Ovary (tissue), 9 donors: ENCODE data around the gene ENGASE. TPM values are rescaled to one million over a fixed set of nuclear protein-coding genes. Genes with fewer than 3 reads are reported as not detected.
A peak's percentile ranks its signal among the peaks of the same experiment; 100 is the strongest.

Source experiments
- DNase-seq, 5 donors: peaks; one replicate each; pipeline ENCODE4 v3.0.0-alpha.2; 2019 to 2020
- H3K27ac ChIP-seq, 2 donors: fragments of 200-600 bp; one replicate each; pipeline versions ENCODE4 v1.5.1 to v1.8.0; 2019 to 2022
- H3K27me3 ChIP-seq: fragments of 200-600 bp; one replicate; pipeline ENCODE4 v1.8.0; 2022
- H3K36me3 ChIP-seq: fragments of 200-600 bp; sonication (generic); one replicate; pipeline ENCODE4 v1.5.1; 2019
- H3K4me1 ChIP-seq: one replicate; pipeline ENCODE4 v1.8.1; 2013; ENCODE audit warnings: mild to moderate bottlenecking, moderate library complexity; ENCODE audit not compliant: insufficient read depth
- H3K4me3 ChIP-seq: fragments of 200-600 bp; sonication (generic); one replicate; pipeline ENCODE4 v1.5.1; 2017
- H3K9me3 ChIP-seq, 2 donors: fragments of 200-600 bp in 1 of 2; sonication (generic) in 1 of 2; one replicate each; pipeline versions ENCODE4 v1.5.1 to v1.8.1; 2013 to 2019; ENCODE audit warnings: mild to moderate bottlenecking in 1 of 2, moderate library complexity in 1 of 2
- CTCF ChIP-seq, 3 donors: fragments of 450-650 bp in 2 of 3; fragments of 200-600 bp in 1 of 3; IDR thresholded peaks; one replicate each; pipeline versions ENCODE4 v1.5.1 to v1.8.0; 2016 to 2022; ENCODE audit warnings: antibody characterized with exemption in 3 of 3, mild to moderate bottlenecking in 1 of 3
- EP300 ChIP-seq: sonication (generic); formaldehyde crosslinking; IDR thresholded peaks from one replicate; pipeline ENCODE4 v1.6.1; 2017; ENCODE audit warnings: antibody characterized with exemption
- POLR2A ChIP-seq: fragments of 450-650 bp; IDR thresholded peaks from one replicate; pipeline ENCODE4 v1.6.1; 2017; ENCODE audit warnings: antibody characterized with exemption, mild to moderate bottlenecking, moderate library complexity
- WGBS, 3 donors: extraction: QIAGEN DNeasy Blood & Tissue Kit in 1 of 3; methylation state at CpG; one replicate each; pipeline versions ENCODE4 v1.1.5 to v1.1.7; 2013 to 2017; 5-methylcytosine and 5-hydroxymethylcytosine counted together
- intact Hi-C, 4 donors: fragments of 100-400 bp; cut with DNase I; formaldehyde crosslinking; loops; one replicate each; pipeline versions ENCODE4 v1.11.0 to v1.15.1; 2022 to 2023
- polyA plus RNA-seq, 2 donors: library from polyadenylated mRNA; stranded (reverse); fragments of 200-250 nt in 1 of 2; fragments of 350-450 nt in 1 of 2; fragmentation: Illumina TruSeq in 1 of 2; extraction: RNeasy Lipid Tissue Mini Kit (QIAGEN cat#74804) in 1 of 2; gene quantifications; one replicate each; pipeline ENCODE4 v1.2.3, GENCODE V29; 2013 to 2014
- total RNA-seq, 7 donors: library from RNA; depleted of rRNA in 2 of 7; stranded (reverse); fragments of >200 nt in 2 of 7; fragmentation: NEBNext Ultra II Directional in 3 of 7; extraction: Animal tissue kit (Norgen Biotek cat#: 25700) in 3 of 7; gene quantifications; one replicate each; pipeline versions ENCODE4 v1.1.0 to v1.2.4, GENCODE V29; 2016 to 2023
- donor health status: DM: no; HTN: no; CAD: no; lungs with moderate emphysema.
- donor health status: DM: no; HTN: no; CAD: no.
- donor health status: Bipolar disorder and iron deficiency.
- donor health status: DM: yes; HTN: yes; CAD: no.
- donor health status: DM: no; HTN: no; CAD: no.
- donor health status: DM: yes; HTN: yes; CAD: no.

ENGASE gene
- total and polyA plus RNA-seq, 9 donors, result 6.0 to 61.5 (median 39.7) TPM

- WGBS, 3 donors, result 92% methylated on average over 26 of the region's 26 CpGs
- Histone ChIP-seq H3K9me3 (no peaks in the 10 kb centered on the region), H3K4me3 (no peak overlapping the region), H3K27ac (no peak overlapping the region), H3K27me3 (no peaks in the 10 kb centered on the region), H3K4me1 (peaks cover 18% of the 10 kb centered on the region), H3K36me3 (no peaks in the 10 kb centered on the region)
- DNase-seq, result peak in 1 of 5 donors; percentile 31
- TF ChIP-seq POLR2A, result no peak
- TF ChIP-seq EP300, result no peak
- TF ChIP-seq CTCF (IDR thresholded peaks at IDR 0.05), result no peak
- intact Hi-C loops, result no loop called here
Measured at GRCh38 chr17:79031996-79032875, 42.4 kb upstream of the ENGASE start.

GRCh38 chr17:79033046-79033616, 41.5 kb upstream of the ENGASE start:
- TF ChIP-seq EP300, result no peak
- TF ChIP-seq POLR2A, result no peak
- no peak for TF ChIP-seq CTCF (IDR thresholded peaks at IDR 0.05)
- WGBS, 3 donors, result 86 to 97% (median 91%) methylated on average over 9 of the region's 9 CpGs
- Histone ChIP-seq H3K27ac (no peak overlapping the region), H3K4me1 (peaks cover 9% of the 10 kb centered on the region), H3K9me3 (no peaks in the 10 kb centered on the region), H3K4me3 (no peak overlapping the region), H3K27me3 (no peaks in the 10 kb centered on the region), H3K36me3 (no peaks in the 10 kb centered on the region)
- intact Hi-C loops, result no loop called here
- peak in 1 of 5 donors; percentile 23 for DNase-seq

DNA sequence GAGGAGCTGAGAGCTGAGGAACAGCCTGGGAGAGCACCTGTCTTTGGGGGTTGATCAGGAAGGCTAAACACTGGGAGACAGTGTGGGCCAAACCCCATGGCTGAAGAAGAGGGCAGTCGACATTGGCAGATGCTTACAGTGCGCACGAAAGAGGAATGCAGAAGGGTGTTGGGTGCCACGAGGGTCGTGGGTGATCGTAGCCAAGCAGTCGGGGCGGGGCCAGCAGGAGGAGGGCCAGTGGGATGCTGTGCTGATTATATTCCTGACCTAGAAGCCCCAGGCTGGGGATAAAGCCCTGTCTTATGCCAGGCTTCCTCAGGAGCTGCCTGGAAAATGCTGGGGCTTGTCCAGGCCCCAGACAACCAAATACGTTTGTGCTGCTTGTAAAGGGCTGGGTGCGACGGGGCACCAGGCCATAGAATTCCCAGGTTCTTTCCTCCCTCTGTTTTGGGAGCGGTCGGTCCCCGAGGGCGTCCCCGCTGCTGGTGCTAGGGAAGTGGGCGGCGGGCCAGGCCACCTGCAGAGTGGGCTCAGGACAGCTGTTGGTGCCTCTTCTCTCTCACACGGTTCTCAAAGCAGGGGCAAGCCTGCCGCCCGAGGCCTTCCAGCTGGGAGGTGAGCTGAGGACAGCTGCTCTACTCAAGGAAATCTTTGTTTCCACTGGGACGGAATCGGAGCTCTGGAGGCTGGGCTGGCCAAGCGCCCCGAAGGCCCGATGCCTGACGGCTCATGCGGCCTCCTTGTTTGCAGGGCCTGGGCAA, 40.7 kb upstream of the ENGASE start:
- Histone ChIP-seq H3K4me3 (no peak overlapping the region), H3K27me3 (no peaks in the 10 kb centered on the region), H3K9me3 (no peaks in the 10 kb centered on the region), H3K36me3 (no peaks in the 10 kb centered on the region), H3K27ac (peak overlapping the region in 1 of 2 donors; percentile 63), H3K4me1 (peaks cover 8% of the 10 kb centered on the region)
- intact Hi-C loops, result no loop called here
- WGBS, 3 donors, result 16 to 29% (median 17%) methylated on average over 27 to 28 of the region's 28 CpGs
- DNase-seq, result peak; percentile 54 to 80 (median 63)
- TF ChIP-seq CTCF (IDR thresholded peaks at IDR 0.05) (no peak), POLR2A (no peak), EP300 (no peak)

- H3K4me1 ChIP-seq, result peaks cover 8% of the 10 kb centered on the region
- no peaks in the 10 kb centered on the region for H3K9me3 ChIP-seq
- peak in 1 of 5 donors; percentile 26 for DNase-seq
- no peaks in the 10 kb centered on the region for H3K27me3 ChIP-seq
- no peaks in the 10 kb centered on the region for H3K36me3 ChIP-seq
- peak overlapping the region in 1 of 2 donors; percentile 63 for H3K27ac ChIP-seq
- intact Hi-C loops, result no loop called here
- WGBS, 3 donors, result 81 to 86% (median 84%) methylated on average over 8 of the region's 8 CpGs
- TF ChIP-seq EP300, result no peak
- no peak for TF ChIP-seq POLR2A
- no peak for TF ChIP-seq CTCF (IDR thresholded peaks at IDR 0.05)
- no peak overlapping the region for H3K4me3 ChIP-seq
Measured at GRCh38 chr17:79034931-79035485, 39.6 kb upstream of the ENGASE start.
